Parathyroid adenoma (tissue), 2 donors: ENCODE data around the gene CFAP206.
A peak's percentile ranks its signal among the peaks of the same experiment; 100 is the strongest.

Experiments
- H2AFZ ChIP-seq: fragments of 300-600 bp; sonication (generic); one replicate; pipeline ENCODE4 v1.7.0; 2017; ENCODE audit warnings: antibody characterized with exemption, mild to moderate bottlenecking
- H3K27ac ChIP-seq: fragments of 300-600 bp; sonication (generic); one replicate; pipeline ENCODE4 v1.7.0; 2017
- H3K27me3 ChIP-seq: fragments of 300-600 bp; sonication (generic); one replicate; pipeline ENCODE4 v1.7.0; 2017; ENCODE audit warnings: low read length; ENCODE audit not compliant: control insufficient read depth, insufficient read depth
- H3K36me3 ChIP-seq: fragments of 300-600 bp; sonication (generic); one replicate; pipeline ENCODE4 v1.7.0; 2017; ENCODE audit warnings: low read length; ENCODE audit not compliant: control insufficient read depth, insufficient read depth
- H3K4me1 ChIP-seq: fragments of 300-600 bp; sonication (generic); one replicate; pipeline ENCODE4 v1.7.0; 2017; ENCODE audit warnings: control low read depth
- H3K4me2 ChIP-seq: fragments of 300-600 bp; sonication (generic); one replicate; pipeline ENCODE4 v1.7.0; 2017; ENCODE audit warnings: low read length
- H3K4me3 ChIP-seq: fragments of 300-600 bp; sonication (generic); one replicate; pipeline ENCODE4 v1.7.0; 2017; ENCODE audit warnings: low read depth, low read length
- H3K79me2 ChIP-seq: fragments of 300-600 bp; sonication (generic); one replicate; pipeline ENCODE4 v1.7.0; 2017; ENCODE audit warnings: control low read depth
- H3K9ac ChIP-seq: fragments of 300-600 bp; sonication (generic); one replicate; pipeline ENCODE4 v1.7.0; 2017; ENCODE audit warnings: mild to moderate bottlenecking
- H3K9me3 ChIP-seq: fragments of 300-600 bp; sonication (generic); one replicate; pipeline ENCODE4 v1.7.0; 2017; ENCODE audit warnings: low read length; ENCODE audit not compliant: control insufficient read depth
- TF ChIP-seq, protein P1 (sequence below): fragments of 300-600 bp; sonication (generic); IDR thresholded peaks from one replicate; pipeline ENCODE4 v1.7.0; 2017; ENCODE audit warnings: antibody characterized with exemption, mild to moderate bottlenecking
- donor health status: primary hyperparathyroidism.

The CFAP206 gene

DNA sequence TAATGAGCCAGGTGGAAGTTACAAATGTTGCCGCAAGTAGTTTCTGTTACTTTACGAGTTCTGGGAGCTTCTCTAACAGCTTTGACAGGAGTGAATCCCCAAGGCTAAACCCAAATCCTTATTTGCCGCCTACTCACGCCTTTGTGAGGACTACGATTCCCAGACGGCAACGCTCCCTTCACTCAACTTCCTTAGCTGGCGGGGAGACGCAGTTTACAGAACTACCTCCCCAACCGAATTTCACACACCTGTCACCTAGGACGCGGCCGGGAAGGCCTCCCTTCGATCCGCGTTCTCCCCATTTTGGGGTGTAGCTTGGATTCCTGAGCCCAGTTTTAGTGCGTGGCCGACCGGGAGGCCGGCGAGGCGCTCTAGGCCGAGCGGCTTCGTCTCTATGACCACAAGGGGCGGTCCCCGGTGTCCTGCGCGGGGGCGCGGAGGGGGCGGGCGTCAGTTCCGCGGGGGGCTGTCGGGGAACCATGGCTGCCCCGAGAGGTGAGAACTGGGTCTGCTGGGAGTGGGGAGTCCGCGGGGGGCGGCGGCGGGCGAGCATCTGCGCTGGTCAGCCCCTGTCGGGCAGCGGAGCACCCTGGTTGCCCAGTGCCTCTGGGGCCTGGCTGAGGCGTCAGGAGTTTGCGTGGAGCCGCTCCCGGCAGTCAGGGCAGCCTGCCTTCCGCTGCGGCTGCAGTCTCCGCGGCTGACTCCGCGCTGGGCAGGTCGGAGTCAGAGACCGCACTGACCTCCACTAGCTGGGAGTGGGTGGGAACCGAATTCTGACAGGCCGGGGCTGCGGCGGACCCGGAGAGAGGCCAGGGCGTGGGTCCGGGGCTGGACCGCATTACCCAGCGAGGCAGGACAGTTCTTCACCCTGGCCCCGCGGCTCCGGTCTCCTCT is 65.0 kb downstream of the CFAP206 start, which contains the start of gene SLC35A1:
SLC35A1 (plus strand) TSS at position 450 of the 894 bp plus-strand sequence; CDS start at position 480, 30 bp downstream.
- H3K79me2 ChIP-seq = peaks cover 15% of the 10 kb centered on the region
- H3K4me1 ChIP-seq = peaks cover 9% of the 10 kb centered on the region
- TF ChIP-seq, protein P1, sequence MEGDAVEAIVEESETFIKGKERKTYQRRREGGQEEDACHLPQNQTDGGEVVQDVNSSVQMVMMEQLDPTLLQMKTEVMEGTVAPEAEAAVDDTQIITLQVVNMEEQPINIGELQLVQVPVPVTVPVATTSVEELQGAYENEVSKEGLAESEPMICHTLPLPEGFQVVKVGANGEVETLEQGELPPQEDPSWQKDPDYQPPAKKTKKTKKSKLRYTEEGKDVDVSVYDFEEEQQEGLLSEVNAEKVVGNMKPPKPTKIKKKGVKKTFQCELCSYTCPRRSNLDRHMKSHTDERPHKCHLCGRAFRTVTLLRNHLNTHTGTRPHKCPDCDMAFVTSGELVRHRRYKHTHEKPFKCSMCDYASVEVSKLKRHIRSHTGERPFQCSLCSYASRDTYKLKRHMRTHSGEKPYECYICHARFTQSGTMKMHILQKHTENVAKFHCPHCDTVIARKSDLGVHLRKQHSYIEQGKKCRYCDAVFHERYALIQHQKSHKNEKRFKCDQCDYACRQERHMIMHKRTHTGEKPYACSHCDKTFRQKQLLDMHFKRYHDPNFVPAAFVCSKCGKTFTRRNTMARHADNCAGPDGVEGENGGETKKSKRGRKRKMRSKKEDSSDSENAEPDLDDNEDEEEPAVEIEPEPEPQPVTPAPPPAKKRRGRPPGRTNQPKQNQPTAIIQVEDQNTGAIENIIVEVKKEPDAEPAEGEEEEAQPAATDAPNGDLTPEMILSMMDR = peak; percentile 35
- H3K4me3 ChIP-seq = peak within 1 kb of the TSS; percentile 99
- peak within 1 kb of the TSS; percentile 82 for H3K9ac ChIP-seq
- H3K27ac ChIP-seq = peak within 1 kb of the TSS; percentile 97
- no peaks in the 10 kb centered on the region for H3K27me3 ChIP-seq
- no peaks in the 10 kb centered on the region for H3K36me3 ChIP-seq
- H3K9me3 ChIP-seq = no peaks in the 10 kb centered on the region
- peak within 1 kb of the TSS; percentile 77 for H3K4me2 ChIP-seq
- peak within 1 kb of the TSS; percentile 90 for H2AFZ ChIP-seq

DNA sequence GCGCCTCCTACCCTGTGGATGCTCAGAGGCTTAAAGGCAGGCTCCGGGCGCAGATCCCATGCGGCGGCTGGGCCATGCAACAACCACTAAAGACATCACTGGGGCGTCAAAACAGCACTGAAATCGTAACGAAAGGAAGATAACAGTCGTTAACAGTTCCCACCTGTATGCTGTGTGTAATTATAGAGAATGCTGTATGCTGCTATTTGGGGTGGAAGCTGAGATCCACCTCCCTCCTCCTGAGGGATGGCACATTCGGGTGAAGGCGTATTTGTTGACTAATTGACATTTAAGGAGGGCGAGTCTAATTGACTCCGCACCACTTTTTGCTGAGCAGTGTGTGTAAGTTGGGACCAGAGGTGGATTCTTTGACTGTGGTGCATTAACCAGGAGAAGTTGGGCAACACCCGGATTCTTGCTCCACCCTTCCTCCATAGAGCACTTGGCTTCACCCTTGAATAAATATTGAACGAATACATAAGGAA is 65.7 kb downstream of the CFAP206 start:
- Histone ChIP-seq H3K36me3 (no peaks in the 10 kb centered on the region), H3K9ac (peak overlapping the region; percentile 82), H3K4me3 (peak overlapping the region; percentile 99), H3K79me2 (peaks cover 17% of the 10 kb centered on the region), H3K27ac (peak overlapping the region; percentile 97), H3K4me2 (peak overlapping the region; percentile 77), H3K9me3 (no peaks in the 10 kb centered on the region), H3K4me1 (peaks cover 9% of the 10 kb centered on the region), H3K27me3 (no peaks in the 10 kb centered on the region), H2AFZ (peak overlapping the region; percentile 90)
- TF ChIP-seq, protein P1 = no peak

- Histone ChIP-seq H3K4me3 (no peak overlapping the region), H3K36me3 (no peaks in the 10 kb centered on the region), H3K79me2 (peaks cover 9% of the 10 kb centered on the region), H3K27ac (no peak overlapping the region), H3K27me3 (no peaks in the 10 kb centered on the region), H3K4me1 (no peaks in the 10 kb centered on the region), H3K9ac (no peak overlapping the region), H3K9me3 (no peaks in the 10 kb centered on the region), H2AFZ (no peak overlapping the region), H3K4me2 (no peak overlapping the region)
- TF ChIP-seq, protein P1 = no peak
Measured at GRCh38 chr6:87481931-87482330, 74.2 kb downstream of the CFAP206 start.

GRCh38 chr6:87482366-87482765 is 74.6 kb downstream of the CFAP206 start:
- H3K4me1 ChIP-seq = no peaks in the 10 kb centered on the region
- no peaks in the 10 kb centered on the region for H3K36me3 ChIP-seq
- H3K4me2 ChIP-seq = no peak overlapping the region
- no peak overlapping the region for H2AFZ ChIP-seq
- H3K79me2 ChIP-seq = peaks cover 9% of the 10 kb centered on the region
- H3K27ac ChIP-seq = no peak overlapping the region
- no peak overlapping the region for H3K4me3 ChIP-seq
- no peak overlapping the region for H3K9ac ChIP-seq
- no peaks in the 10 kb centered on the region for H3K27me3 ChIP-seq
- TF ChIP-seq, protein P1 = no peak
- no peaks in the 10 kb centered on the region for H3K9me3 ChIP-seq
